ENCODE data around the gene DNAJC2. TPM values are rescaled to one million over a fixed set of nuclear protein-coding genes. Genes with fewer than 3 reads are reported as not detected.

DNAJC2 gene
- 34.4 and 38.8 TPM in 2 replicates for total RNA-seq
- polyA plus RNA-seq (2012), result 17.3 TPM

- DNase-seq (ENCODE audit: low read depth), result peak; percentile 97
These were observed at the start of gene DNAJC2 for GRCh38 chr7:103344453-103345149. DNAJC2 (minus strand) TSS chr7:103344767; CDS start chr7:103344622, 145 bp downstream.

- DNase-seq (ENCODE audit: low read depth), result no peak
These were observed 47.4 kb upstream of the DNAJC2 start for GRCh38 chr7:103391976-103392375.

GRCh38 chr7:103391150-103391549 lies 46.6 kb upstream of the DNAJC2 start:
- no peak for DNase-seq (ENCODE audit: low read depth)

- no peak for DNase-seq (ENCODE audit: low read depth)
These were observed 44.7 kb upstream of the DNAJC2 start for GRCh38 chr7:103389263-103389662.

GRCh38 chr7:103388469-103389140 lies 44.0 kb upstream of the DNAJC2 start:
- DNase-seq (ENCODE audit: low read depth), result no peak

GRCh38 chr7:103387242-103387641 lies 42.7 kb upstream of the DNAJC2 start:
- DNase-seq (ENCODE audit: low read depth), result no peak

- no peak for DNase-seq (ENCODE audit: low read depth)
These were observed 37.5 kb upstream of the DNAJC2 start for GRCh38 chr7:103382032-103382402.

- DNase-seq (ENCODE audit: low read depth), result no peak
These were observed 36.9 kb upstream of the DNAJC2 start for GRCh38 chr7:103381280-103382031.

GRCh38 chr7:103380395-103381191 lies 36.0 kb upstream of the DNAJC2 start:
- DNase-seq (ENCODE audit: low read depth), result no peak

GRCh38 chr7:103379270-103379975 lies 34.9 kb upstream of the DNAJC2 start:
- no peak for DNase-seq (ENCODE audit: low read depth)

- no peak for DNase-seq (ENCODE audit: low read depth)
These were observed 29.5 kb upstream of the DNAJC2 start for GRCh38 chr7:103373866-103374643.

GRCh38 chr7:103369432-103369831 lies 24.9 kb upstream of the DNAJC2 start:
- no peak for DNase-seq (ENCODE audit: low read depth)

- no peak for DNase-seq (ENCODE audit: low read depth)
These were observed 5.2 kb upstream of the DNAJC2 start for GRCh38 chr7:103349805-103350204.

- no peak for DNase-seq (ENCODE audit: low read depth)
These were observed 4.4 kb upstream of the DNAJC2 start for GRCh38 chr7:103348959-103349358.

GRCh38 chr7:103348452-103348851 lies 3.9 kb upstream of the DNAJC2 start:
- no peak for DNase-seq (ENCODE audit: low read depth)

- peak; percentile 97 for DNase-seq (ENCODE audit: low read depth)
These were observed 3.1 kb upstream of the DNAJC2 start, which contains the start of gene PSMC2 for GRCh38 chr7:103347507-103348267. PSMC2 (plus strand) TSS chr7:103347643; CDS start chr7:103347712, 69 bp downstream.

GRCh38 chr7:103346396-103346795 lies 1.8 kb upstream of the DNAJC2 start:
- DNase-seq (ENCODE audit: low read depth), result no peak

- DNase-seq (ENCODE audit: low read depth), result peak; percentile 46
These were observed 662 bp downstream of the DNAJC2 start for GRCh38 chr7:103343758-103344452.
